Fibroblast of mammary gland (primary cell): ENCODE data around the gene RAB3IL1.

Source experiments
- DNase-seq: peaks from one replicate; pipeline ENCODE4 v3.0.0-alpha.2; 2010; ENCODE audit warnings: low read depth
- H3K4me3 ChIP-seq: 2 replicates; pipeline ENCODE4 v1.5.1; 2011; ENCODE audit warnings: low read depth, mild to moderate bottlenecking, low read length, moderate library complexity; ENCODE audit not compliant: control insufficient read depth
- CTCF ChIP-seq: conservative IDR thresholded peaks from 2 replicates; pipeline ENCODE4 v1.5.1; 2011; ENCODE audit warnings: low read depth, low read length, inconsistent platforms; ENCODE audit not compliant: control insufficient read depth, insufficient read depth

Gene RAB3IL1

GRCh38 chr11:61899146-61899841 lies 18.1 kb downstream of the RAB3IL1 start:
- TF ChIP-seq CTCF, result peak; percentile 95
- H3K4me3 ChIP-seq, result no peak overlapping the region
- peak; percentile 72 for DNase-seq

- no peak for DNase-seq
- no peak overlapping the region for H3K4me3 ChIP-seq
Observed at GRCh38 chr11:61898247-61898582, 19.2 kb downstream of the RAB3IL1 start.

GRCh38 chr11:61897387-61898246 lies 19.7 kb downstream of the RAB3IL1 start:
- peak; percentile 89 for TF ChIP-seq CTCF
- no peak overlapping the region for H3K4me3 ChIP-seq
- peak; percentile 60 for DNase-seq

More at GRCh38 chr11:61898247-61898582, 19.2 kb downstream of the RAB3IL1 start:
- no peak for TF ChIP-seq CTCF

GRCh38 chr11:61896665-61897386 lies 20.5 kb downstream of the RAB3IL1 start:
- H3K4me3 ChIP-seq, result no peak overlapping the region
- no peak for DNase-seq
- TF ChIP-seq CTCF, result no peak

- no peak for DNase-seq
- TF ChIP-seq CTCF, result no peak
- no peak overlapping the region for H3K4me3 ChIP-seq
Observed at GRCh38 chr11:61895718-61896059, 21.7 kb downstream of the RAB3IL1 start.

GRCh38 chr11:61895046-61895717 lies 22.2 kb downstream of the RAB3IL1 start:
- no peak overlapping the region for H3K4me3 ChIP-seq
- no peak for DNase-seq
- no peak for TF ChIP-seq CTCF
